HL-60/S4 treated with retinoic acid at 250 ng/mL for 4 days and 3 days (cell line): ENCODE data around the gene EXOC3L2.
"Not testable (repeated sequence)": the region's sequence is repeated elsewhere in the genome, so short reads cannot be mapped to it uniquely, and the experiment has no call there.

Source experiments
- in situ Hi-C: fragments of 300-500 bp; cut with MboI; formaldehyde crosslinking; loops from 2 replicates; pipeline ENCODE4 v1.7.0; 2022; ENCODE audit warnings: low sequenced_read_pairs

The EXOC3L2 gene

DNA sequence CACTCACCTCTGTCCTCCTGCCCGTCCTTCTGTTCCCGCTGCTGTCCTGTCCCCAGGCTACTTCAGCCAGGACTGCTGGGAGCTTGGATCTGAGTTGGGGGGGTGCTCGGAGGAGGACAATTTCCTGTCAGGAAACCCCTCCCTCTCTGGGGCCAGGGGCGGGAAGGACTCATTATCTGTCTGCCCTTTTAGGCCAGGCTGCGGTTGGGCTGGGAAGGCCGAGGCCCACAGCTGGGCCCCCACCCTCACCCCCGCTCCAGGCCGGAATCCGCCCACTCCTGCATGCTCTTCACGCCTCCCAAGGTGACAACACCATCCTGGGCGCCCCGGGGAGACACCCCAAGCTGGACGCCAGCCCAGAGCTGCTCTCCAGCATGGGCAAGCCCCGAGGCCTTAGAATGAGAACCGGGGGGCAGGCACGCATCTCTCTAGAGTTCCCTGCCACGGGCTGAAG is at the start of gene EXOC3L2:
EXOC3L2 (minus strand) TSS at position 74 of the 454 bp plus-strand sequence. CDS start 6,362 bp downstream, outside the sequence.
- in situ Hi-C loops = no loop called here

DNA sequence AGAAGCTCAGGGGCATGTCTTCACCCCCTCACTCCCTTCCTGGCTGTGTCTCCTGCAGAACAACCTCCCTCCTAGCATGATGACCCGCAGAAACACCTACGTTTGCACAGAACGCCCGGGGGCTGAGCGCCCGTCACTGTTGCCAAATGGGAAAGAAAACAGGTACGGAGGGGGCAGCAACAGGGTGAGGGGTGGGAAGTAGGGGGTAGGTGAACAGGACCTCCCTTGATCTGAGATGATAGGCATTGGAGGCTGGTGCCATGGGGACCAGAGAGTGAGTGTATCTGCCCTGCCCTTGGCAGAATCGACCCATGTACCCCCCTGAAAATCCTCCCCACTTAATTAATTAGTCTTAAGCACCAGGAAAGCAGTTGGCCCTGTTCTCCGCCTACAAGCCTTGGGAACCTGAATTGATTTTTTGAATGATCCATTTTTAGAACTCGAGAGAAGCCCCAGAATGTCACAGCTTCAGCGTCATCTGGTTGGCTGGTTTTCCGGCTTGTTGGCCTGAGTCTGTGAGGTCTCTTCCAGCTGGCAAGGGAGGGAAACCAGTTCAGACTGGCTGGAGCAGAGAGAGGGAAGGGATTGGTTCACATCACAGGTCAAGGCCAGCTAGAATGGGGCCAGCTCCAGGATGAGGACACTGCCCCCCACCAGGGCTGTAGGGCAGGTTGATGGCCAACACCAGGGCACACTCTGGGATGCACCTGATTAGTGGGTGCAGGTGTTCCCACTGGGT is 49.3 kb upstream of the EXOC3L2 start:
- in situ Hi-C loops = no loop called here

DNA sequence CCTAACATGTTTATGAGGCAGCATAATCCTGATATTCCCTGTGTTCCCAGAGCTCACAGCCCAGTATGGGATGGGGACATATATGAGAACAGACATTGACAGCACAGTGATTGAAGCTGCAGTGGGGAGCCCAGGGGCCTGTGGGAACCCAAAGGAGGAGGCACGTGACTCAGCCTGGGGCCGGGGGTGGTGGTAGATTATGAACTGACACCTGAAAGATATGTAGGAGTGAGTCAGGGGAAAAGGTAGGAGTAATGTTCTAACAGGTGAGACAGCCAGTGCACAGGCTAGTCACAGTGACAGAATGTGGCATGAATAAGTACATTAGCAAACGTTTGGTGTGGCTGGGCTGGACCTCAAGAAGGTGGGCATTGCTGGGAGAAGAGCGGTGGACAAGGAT is 48.5 kb upstream of the EXOC3L2 start:
- in situ Hi-C loops = no loop called here

DNA sequence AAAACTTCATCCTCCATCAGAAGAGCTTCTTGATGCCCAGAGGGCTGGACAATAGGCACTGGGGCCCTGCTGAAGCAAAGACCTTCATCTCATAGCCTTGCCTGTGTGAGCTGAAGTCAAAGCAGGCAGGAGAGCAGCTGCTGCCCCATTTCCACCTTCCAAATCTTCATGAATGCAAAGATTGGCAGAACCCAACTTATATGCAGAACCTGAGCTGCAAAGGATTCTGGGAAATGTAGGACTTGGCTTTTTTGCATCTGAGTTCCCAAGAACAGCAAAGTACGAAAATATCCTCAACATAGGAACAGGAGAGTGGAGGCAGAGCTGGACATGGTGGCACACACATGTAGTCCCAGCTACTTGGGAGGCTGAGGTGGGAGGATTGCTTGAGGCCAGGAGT is 46.6 kb upstream of the EXOC3L2 start:
- in situ Hi-C loops = no loop called here

DNA sequence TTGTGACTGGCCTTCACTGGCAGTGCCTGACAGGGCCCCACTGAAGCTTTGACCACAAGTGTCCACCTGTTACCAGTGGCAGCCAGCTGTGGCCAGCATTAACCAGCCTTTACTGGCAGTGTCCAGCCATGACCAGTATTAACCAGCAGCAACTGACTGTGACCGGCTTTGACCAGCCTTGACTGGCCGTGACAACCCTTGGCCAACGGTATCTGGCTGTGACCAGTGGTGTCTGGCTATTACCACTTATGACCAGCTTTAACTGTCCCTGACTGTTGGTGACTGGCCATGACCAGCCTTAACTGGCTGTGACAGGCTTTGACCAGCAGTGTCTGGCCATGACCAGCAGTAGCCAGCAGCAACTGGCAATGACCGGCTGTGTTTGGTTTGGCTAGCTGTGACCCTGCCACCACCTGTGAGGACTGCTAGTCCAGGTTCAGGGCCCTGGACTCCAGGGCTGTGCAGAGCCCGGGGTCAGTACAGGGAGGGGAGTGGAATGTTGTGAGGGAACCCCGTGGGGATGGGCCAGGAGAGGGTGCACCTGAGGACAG is 45.2 kb upstream of the EXOC3L2 start:
- in situ Hi-C loops = no loop called here

DNA sequence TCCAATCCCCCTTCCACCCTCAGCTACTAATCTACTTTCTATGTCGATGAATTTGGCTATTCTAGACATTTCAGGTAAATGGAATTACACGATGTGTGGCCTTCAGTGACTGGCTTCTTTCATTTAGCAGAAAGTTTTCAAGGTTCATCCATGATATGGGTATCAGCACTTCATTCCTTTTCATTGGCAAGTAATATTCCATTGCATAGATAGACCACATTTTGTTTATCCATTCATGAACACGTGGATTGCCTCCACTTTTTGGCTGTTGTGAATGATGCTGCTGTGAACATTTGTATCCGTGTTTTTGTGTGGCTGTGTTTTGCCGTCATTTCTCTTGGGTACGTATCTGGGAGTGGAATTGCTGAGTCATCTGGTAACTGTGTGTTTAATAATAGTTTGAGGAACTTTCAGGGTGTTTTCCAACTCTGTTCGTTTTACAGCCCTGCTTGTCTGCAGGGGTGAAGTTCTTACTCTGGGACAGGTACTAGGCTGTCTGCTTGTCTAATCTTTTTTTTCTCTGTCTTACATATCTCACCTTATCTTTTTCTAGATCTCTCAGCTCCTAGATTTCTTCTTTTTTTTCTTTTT is 38.3 kb upstream of the EXOC3L2 start:
- in situ Hi-C loops = no loop called here

DNA sequence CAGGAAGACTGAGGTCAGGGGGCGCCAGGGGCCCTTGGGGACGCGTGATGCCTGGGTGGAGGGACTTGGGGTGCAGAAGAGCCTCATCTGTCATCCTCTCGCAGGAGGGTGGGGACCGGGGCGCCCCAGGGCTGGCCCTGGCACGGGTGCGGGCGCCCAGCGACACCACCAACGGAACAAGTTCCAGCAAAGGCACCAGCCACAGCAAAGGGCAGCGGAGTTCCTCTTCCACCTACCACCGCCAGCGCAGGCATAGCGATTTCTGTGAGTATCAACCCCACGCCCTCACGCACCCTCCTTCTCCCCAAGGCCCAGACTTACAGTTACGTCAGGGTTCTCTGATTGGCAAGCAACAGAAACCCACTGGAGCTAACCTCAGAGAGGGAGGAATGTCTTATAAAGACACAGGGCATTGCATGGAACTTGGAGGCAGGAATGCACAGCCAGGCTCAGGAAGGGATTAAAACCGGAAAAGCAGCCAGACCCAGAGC is 35.3 kb upstream of the EXOC3L2 start:
- in situ Hi-C loops = no loop called here

DNA sequence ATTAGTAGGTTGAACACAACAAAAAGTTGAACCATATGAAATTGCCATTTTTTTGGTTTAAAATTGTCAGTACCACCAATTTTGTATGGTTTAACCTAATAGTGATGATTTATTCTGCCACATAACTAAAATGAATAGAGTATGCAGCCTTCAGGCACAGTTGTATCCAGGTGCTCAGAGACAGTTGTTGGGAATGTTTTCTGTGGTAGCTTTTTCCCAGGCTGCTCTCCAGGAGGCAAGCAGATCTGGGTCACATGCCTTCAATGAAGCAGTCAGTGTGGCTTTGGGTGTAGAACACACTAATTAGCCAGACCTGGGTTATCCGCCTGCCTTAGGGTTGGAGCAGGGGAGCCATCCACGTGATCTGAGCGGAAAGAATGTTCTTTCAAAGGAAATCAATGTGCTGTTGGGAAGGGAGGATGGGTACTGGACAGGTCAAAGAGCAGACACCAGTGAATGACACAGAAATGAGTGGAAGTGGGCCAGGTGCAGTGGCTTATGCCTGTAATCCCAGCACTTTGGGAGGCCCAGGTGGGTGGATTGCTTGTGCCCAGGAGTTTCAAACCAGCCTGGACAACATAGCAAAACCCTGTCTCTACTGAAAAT is 34.5 kb upstream of the EXOC3L2 start:
- in situ Hi-C loops = no loop called here

DNA sequence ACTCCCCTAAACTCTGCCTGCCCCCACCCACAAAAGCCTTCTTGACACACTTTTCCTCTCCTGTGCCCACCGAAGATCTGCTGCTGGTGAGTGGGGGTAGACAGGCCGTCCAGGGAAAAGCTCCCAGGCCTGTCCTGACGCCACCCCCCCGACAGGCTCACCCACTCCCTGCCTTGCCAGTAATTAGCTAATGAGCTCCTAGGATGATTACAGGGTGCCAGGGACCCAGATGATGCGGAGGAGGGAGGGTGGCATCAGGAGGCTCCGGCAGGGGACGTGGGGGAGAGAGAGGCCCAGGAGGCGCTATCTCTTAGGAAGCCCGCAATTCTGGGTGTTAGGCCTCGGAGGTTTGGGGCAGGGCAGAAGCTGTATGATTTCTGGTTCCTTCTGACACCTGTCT is 32.9 kb upstream of the EXOC3L2 start:
- in situ Hi-C loops = no loop called here

DNA sequence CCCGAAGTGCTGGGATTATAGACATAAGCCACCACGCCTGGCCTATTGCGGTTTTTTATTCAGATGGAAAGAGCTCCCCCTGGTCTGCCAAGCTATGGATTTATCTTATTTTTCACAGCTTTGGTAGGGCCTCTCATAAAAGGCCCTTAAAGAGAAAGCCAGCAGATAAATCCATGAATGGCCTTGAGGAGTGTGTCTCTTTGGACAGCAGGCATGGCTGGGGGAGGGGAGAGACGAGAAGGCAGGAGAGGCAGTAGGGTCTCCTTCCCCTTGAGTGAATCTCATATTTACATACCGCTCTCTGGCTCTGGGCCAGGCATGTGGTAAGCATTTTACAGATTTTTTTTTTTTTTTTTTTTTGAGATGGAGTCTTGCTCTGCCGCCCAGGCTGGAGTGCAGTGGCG is 31.1 kb upstream of the EXOC3L2 start:
- in situ Hi-C loops = no loop called here

DNA sequence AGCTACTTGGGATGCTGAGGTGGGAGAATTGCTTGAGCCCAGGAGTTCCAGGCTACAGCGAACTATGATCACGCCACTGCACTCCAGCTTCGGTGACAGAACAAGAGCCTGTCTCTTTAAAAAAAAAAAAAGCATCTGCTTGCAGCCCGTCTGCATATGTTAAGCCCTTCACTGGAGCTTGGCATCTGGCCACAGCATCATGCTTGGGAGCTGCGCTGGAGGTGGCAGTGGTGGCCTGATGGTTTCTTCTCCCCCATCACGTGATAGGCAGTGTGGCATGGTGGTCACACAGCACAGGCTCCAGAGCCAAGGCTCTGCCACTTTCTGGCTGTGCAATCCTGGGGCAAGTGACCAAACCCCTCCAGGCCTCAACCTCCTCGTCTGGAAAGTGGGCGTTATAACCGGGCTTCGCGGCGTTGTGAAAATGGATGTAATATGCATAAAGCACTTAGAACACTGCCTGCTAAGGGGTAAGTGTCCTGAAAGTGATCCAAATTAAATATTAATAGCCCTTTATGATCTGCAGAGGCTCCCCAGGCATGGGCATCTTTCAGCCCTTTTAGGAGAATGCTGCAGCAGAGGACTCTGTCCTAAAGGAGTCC is 30.3 kb upstream of the EXOC3L2 start:
- in situ Hi-C loops = no loop called here

DNA sequence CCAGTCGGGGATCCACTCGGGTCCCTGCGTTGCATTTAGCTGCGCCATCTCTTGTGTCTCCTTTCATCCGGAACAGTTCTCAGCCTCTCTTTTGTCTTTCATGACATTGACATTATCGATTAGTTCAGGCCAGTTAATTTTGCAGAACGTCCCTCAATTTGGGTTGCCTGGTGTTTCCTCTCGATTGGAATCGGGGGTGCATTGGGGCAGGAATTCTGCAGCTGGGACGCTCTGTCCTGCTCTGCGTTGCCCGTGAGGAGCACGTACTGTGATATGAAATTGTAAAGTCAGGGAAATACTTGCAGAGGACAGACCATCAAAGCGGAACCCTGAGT is 28.3 kb upstream of the EXOC3L2 start:
- in situ Hi-C loops = no loop called here

DNA sequence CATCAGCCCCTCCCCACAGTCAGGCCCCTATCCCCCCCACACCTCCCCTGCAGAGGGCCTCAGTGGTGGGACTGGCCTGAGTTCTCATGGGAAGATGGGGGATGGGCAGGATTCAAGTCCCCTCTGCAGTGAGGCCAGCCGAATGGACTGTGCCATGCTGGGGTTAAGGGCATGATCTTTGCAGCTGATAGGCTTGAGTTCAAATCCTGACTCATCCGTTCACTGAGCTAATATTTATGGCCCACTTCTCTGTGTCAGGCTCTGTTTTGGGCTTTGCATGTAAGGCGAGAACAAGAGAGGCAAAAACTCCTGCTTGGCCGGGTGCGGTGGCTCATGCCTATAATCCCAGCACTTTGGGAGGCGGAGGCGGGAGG is 26.5 kb upstream of the EXOC3L2 start:
- in situ Hi-C loops = no loop called here

DNA sequence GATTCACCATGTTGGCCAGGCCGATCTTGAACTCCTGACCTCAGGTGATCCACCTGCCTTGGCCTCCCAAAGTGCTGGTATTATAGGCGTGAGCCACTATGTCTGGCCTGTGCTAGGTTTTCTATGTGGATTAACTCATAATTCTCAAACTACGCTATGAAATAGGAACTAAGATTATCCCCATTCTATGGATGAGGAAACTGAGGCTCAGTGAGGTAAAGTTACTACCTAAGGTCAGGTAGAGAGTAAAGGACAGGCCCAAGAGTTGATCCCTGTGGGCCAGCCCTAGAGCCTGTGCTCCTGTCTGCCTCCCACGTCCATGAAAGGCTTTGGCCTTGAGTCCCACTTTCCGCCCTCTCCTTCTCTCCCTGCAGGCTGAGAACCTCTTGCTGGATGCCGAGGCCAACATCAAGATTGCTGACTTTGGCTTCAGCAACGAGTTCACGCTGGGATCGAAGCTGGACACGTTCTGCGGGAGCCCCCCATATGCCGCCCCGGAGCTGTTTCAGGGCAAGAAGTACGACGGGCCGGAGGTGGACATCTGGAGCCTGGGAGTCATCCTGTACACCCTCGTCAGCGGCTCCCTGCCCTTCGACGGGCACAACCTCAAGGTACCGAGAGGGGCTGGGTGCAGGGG is 26.0 kb upstream of the EXOC3L2 start:
- in situ Hi-C loops = no loop called here

DNA sequence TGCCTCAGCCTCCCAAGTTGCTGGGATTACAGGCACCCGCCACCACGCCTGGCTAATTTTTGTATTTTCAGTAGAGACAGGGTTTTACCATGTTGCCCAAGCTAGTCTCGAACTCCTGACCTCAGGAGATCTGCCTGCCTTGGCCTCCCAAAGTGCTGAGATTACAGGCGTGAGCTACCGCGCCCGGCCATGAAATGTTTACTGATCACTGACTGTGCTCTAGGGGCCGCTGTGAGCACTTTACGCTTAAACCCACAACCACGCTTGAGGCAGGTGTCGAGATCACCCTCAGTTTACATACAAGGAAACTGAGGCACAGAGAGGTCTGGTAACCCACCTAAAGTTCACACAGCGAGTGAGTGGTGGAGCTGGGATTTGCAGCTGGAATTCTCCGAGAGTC is 24.7 kb upstream of the EXOC3L2 start:
- in situ Hi-C loops = not testable (repeated sequence)

DNA sequence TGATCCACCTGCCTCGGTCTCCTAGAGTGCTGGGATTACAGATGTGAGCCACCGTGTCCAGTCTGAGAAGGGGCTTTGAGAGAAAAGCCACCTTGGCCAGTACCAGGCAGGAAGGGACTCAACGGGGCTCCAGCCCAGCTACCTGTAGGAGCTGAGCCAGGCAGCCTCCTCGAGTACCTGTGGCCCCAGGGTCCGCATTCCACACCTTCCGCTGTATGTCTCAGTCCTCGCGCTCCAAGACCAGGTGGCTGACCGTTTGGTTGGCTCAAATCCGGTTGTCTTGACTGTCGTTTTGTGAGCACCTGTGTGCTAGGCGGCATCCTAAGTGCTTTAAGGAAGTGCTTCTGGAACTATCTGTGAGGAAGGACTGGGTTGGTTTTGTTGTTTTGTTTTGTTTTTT is 22.1 kb upstream of the EXOC3L2 start:
- in situ Hi-C loops = no loop called here

DNA sequence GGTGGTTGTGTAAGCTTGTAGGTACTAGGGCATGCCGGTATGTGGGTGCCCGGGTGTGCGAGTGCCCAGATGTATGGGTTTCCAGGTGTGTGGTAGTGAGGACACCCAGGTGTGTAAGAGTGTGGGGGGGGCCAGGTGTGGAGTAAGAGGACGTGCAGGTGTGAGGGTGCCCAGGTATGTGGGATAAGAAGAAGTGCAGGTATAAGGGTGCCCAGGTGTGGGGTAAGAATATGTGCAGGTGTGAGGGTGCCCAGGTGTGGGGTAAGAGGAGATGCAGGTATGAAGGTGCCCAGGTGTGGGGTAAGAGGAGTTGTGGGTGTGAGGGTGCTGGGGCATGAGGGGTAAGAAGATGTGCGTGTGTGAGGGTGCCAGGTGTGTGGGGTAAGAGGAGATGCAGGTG is 20.2 kb upstream of the EXOC3L2 start:
- in situ Hi-C loops = no loop called here

DNA sequence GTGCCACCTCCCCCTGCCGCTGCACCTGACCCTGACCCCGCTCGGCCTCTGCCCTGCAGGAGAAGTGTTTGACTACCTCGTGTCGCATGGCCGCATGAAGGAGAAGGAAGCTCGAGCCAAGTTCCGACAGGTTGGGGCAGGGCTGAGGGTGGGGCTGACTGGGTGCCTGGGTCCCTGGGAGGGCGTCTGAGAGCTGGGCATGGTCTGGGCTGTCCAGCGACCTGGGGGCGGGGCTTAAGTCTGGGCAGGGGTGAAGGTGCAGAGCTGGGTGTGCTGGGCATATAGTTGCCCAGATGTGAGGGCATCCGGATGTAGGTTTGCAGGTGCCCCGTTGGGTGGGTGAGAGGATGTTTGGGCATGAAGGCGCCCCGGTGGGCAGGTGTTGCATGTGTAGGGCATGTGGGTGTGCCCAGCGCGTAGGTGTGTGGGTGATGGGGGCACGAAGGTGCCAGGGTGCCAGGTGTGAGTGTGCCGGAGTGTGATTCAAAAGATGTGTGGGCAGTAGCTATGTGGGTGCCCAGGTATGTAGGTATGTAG is 19.6 kb upstream of the EXOC3L2 start:
- in situ Hi-C loops = no loop called here

DNA sequence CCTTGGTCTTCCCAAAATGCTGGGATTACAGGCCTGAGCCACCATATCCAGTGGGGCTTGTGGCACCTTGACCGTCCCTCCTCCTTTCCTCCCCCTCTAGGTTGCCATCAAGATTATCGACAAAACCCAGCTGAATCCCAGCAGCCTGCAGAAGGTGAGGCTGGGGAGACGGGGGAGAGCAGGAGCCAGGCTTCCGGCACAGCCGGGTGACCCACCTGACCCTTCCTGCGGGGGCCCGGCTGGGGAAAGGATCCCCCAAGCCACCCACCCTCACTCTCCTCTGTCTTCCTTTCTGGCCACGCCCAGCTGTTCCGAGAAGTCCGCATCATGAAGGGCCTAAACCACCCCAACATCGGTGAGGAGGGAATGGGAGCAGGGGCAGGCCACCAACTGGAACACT is 17.8 kb upstream of the EXOC3L2 start:
- in situ Hi-C loops = no loop called here

DNA sequence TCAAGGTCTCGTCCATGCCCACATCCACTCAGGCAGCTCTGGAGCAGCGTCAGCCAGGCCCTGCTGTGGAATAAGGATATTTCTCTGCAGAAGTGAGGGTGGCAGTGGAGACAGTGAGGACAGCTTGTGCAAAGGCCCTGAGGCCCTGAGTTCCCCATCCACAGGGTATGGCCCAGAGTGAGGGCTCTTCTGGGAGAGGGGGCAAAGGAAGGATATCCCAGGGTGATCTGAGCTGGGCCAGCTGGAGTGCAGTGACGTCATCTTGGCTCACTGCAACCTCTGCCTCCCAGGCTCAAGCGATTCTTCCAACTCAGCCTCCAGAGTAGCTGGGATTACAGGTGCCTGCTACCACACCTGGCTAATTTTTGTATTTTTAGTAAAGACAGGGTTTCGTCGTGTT is 17.4 kb upstream of the EXOC3L2 start:
- in situ Hi-C loops = no loop called here

DNA sequence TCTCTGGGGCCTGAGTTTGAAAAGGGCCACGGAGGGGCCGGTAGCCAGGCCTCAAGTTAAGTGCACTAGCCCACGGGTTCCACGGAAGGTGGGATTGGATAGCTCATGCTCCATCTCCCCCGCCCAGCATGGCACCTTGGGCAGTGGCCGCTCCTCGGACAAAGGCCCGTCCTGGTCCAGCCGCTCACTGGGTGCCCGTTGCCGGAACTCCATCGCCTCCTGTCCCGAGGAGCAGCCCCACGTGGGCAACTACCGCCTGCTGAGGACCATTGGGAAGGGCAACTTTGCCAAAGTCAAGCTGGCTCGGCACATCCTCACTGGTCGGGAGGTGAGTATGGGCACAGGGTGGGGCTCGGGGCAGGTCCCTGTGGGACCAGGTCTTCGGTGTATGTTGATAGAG is 13.7 kb upstream of the EXOC3L2 start:
- in situ Hi-C loops = no loop called here
